Measurements from ENCODE around the gene OR56A1.

DNA sequence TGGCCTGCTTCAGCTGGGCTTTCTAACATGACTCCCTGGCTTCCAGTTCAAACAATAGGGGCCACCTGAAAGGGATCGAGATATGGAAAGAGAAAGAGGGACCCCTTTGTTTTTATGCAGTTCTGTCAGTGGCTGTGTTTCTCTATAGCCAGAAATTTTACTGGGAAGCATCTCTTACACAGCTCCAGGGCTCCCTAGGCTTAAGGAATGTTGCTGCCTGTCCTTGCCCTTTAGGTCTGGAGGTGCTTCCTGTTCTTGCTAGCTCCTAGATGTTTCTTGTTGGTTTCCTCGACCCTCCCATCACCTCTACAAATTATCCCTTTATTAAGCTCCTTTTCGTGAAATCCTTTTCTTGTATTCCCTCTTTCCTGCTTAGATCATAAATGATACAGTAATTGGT lies 21.8 kb upstream of the OR56A1 start:
- TF ChIP-seq, protein P1, sequence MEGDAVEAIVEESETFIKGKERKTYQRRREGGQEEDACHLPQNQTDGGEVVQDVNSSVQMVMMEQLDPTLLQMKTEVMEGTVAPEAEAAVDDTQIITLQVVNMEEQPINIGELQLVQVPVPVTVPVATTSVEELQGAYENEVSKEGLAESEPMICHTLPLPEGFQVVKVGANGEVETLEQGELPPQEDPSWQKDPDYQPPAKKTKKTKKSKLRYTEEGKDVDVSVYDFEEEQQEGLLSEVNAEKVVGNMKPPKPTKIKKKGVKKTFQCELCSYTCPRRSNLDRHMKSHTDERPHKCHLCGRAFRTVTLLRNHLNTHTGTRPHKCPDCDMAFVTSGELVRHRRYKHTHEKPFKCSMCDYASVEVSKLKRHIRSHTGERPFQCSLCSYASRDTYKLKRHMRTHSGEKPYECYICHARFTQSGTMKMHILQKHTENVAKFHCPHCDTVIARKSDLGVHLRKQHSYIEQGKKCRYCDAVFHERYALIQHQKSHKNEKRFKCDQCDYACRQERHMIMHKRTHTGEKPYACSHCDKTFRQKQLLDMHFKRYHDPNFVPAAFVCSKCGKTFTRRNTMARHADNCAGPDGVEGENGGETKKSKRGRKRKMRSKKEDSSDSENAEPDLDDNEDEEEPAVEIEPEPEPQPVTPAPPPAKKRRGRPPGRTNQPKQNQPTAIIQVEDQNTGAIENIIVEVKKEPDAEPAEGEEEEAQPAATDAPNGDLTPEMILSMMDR (IDR thresholded peaks at IDR 0.05): no peak
- TF ChIP-seq POLR2A (IDR thresholded peaks at IDR 0.05; ENCODE audit: low read length) (no peak), MAZ (IDR thresholded peaks at IDR 0.05; ENCODE audit: borderline replicate concordance, low read depth, low read length) (no peak), SMC3 (IDR thresholded peaks at IDR 0.05) (no peak)
- TF ChIP-seq, protein P2, sequence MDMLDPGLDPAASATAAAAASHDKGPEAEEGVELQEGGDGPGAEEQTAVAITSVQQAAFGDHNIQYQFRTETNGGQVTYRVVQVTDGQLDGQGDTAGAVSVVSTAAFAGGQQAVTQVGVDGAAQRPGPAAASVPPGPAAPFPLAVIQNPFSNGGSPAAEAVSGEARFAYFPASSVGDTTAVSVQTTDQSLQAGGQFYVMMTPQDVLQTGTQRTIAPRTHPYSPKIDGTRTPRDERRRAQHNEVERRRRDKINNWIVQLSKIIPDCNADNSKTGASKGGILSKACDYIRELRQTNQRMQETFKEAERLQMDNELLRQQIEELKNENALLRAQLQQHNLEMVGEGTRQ (IDR thresholded peaks at IDR 0.05): no peak

All from A549 (cell line).